H1 (cell line): ENCODE data around the gene IL18R1. TPM values are rescaled to one million over a fixed set of nuclear protein-coding genes. Genes with fewer than 3 reads are reported as not detected.

Source experiments
- CHD7 ChIP-seq: fragments of 300-600 bp; sonication (generic); IDR thresholded peaks from 2 replicates; pipeline ENCODE4 v1.7.1; 2012; ENCODE audit warnings: low read length, moderate library complexity, mild to moderate bottlenecking, inconsistent platforms; ENCODE audit not compliant: insufficient replicate concordance
- POLR2AphosphoS5 ChIP-seq: IDR thresholded peaks from 2 replicates; pipeline ENCODE4 v1.6.1; 2011; ENCODE audit warnings: low read depth, low read length
- polyA plus RNA-seq, 7 experiments: library from polyadenylated mRNA; depleted of rRNA in 3 of 7; stranded (reverse) in 5 of 7; unstranded in 2 of 7; fragments of >200 nt in 5 of 7; fragments of 200-250 nt in 2 of 7; gene quantifications; 1 replicate in 5 of 7; 2 replicates in 1 of 7; 4 replicates in 1 of 7; pipeline versions ENCODE4 v1.2.1 to v1.2.3, GENCODE V29; 2011 to 2013; ENCODE audit warnings: missing spikeins in 2 of 7, mixed read lengths in 2 of 7
- total RNA-seq: library from RNA; stranded (reverse); fragmentation: NEBNext Ultra II Directional; extraction: Animal tissue kit (Norgen Biotek cat#: 25700); gene quantifications from 2 replicates; pipeline ENCODE4 v1.2.1, GENCODE V29; 2021

Gene IL18R1
- total and polyA plus RNA-seq, 2 of the 8 experiments (the other 6 are each of a cell fraction or from before 2014, with no cell fraction given) = 0.54 TPM; not detected in 1

GRCh38 chr2:102313025-102313424 is 42.6 kb upstream of the IL18R1 start (continued):
- TF ChIP-seq CHD7 (no peak), POLR2AphosphoS5 (no peak)
